NCI-H2029 (cell line): ENCODE data around the gene TMEM200A.
"Not testable (repeated sequence)": the region's sequence is repeated elsewhere in the genome, so short reads cannot be mapped to it uniquely, and the experiment has no call there.

ENCODE experiments used
- DNase-seq: peaks from one replicate; lab custom pipeline; 2025; lab: John Stamatoyannopoulos, UW

The TMEM200A gene

DNA sequence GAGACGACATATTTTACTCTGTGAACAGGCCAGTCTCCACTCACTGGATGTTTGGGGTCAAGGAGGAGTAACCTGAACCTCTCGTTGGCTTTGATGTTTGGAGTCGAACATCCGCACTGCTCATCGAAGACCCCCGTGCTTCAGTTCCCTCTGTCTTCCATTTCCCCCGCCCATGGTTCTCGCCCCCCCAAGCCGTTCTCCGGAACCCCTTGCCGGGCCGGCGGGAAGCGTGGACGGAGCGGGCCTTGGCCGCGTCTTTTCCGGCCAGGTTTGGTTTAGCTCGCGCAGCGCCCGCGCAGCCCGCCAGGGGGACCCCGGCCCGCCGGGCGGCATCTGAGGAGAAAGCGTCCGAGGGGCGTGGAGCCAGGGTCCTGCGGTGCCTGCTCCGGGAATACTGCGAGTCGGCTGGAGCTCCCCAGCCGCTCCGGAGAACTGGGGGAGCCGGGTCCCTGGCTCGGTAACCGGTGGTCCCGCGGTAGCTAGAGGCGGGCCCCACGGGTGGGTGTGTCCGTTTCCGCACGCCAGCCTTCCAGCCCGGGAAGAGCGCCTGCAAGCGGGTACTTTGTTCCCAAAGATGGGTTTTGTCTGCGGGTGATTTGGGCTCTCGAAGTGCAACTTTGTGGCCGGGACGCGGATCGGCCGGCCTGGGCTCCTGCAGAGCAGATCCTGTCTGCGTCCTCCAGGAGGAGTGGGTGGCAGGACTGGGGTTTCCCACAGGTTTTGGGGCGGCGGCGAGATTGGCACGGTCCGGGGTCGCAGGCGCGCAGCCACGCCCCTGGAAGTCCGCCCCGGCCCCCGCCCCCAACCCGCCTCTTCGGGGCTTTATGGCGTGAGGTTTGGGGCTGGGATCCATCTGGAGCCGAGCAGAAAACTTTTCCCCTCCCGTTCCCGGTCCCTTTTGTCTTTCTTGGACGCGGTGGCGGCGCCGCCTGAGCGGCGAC lies at the start of gene TMEM200A:
Gene TMEM200A (plus strand): TSS at position 852 of the 941 bp plus-strand sequence. CDS start 74,406 bp downstream, outside the sequence.
- DNase-seq = no peak

DNA sequence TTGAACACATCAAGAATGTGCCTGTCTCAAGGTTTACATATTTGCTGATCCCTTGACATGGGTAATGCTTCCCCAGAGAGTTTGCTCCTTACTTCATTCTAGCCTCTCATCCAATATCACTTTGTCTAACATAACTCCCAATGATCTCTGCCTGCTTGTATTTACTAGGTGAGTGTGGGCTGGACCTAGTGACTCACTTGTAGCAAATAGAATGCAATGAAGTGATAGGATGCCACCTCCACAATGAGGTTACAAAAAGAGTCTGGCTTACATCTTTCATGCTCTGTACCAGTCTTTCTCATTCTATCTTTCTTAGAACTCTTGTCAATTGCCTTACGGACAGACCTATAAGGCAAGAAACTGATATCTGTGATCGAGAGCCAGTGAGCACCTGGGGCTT lies 44.9 kb upstream of the TMEM200A start:
- no peak for DNase-seq

- no peak for DNase-seq
Measured at GRCh38 chr6:130322673-130323268, 43.0 kb upstream of the TMEM200A start.

DNA sequence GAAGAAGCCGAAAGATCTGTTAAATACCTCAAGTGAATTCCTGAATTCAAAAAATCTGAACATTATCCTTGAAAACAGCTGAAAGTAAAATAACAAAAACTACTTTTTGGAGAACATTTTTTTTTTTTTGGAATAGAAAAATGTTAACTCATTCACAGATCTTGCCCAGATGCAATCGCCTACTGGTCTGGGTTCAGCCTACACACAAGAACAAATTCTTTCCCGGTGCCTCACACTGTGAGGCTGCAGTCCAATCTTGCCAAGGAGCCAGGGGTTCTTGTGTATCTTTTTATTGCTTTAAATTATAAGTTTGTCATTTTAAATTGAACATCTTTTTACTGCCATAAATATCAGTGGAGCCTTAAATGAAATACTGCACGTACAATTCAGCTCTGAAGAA lies 41.2 kb upstream of the TMEM200A start:
- DNase-seq = no peak

DNA sequence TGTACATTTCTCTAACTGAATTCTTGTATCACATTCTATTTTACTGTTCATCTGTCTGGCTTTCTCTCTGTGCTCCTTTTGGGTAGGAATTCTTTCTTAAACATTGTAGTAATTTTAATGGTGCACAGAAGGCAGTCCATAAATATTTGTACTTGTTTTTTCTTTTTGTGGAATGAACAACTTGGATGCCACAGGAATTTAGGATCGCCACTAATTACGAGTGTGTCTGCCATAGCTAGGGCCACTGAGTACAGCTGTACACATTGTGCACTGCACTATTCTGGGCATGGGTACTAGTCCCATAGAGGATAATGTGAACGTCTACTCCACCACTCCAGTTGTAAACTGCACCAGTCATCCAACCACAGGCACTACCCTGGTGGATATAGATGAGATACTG lies 39.3 kb upstream of the TMEM200A start:
- no peak for DNase-seq

GRCh38 chr6:130337534-130337933 lies 28.3 kb upstream of the TMEM200A start:
- no peak for DNase-seq

- not testable (repeated sequence) for DNase-seq
Measured at GRCh38 chr6:130346324-130346723, 19.5 kb upstream of the TMEM200A start.

GRCh38 chr6:130354322-130354721 lies 11.5 kb upstream of the TMEM200A start:
- DNase-seq = no peak

GRCh38 chr6:130355572-130355971 lies 10.2 kb upstream of the TMEM200A start:
- DNase-seq = no peak

GRCh38 chr6:130357436-130357835 lies 8.4 kb upstream of the TMEM200A start:
- DNase-seq = no peak

DNA sequence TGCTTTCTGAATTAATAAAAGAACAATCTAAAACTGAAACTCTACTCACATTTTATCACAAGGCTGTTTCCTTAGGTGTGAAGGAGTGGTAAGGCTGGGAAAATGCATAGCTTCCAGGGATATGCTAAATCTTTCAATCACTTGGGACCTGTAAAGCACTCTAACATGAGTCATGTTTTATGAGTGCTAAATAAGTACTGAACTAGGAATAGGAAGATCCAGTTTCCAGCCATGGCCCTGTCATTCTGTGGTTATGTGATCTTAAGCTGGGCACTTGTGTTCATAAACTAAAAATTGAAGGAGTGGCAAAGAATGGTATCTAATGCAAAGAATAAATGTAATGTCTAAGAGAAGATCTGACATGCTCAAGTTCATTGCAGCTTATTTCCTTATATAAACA lies 6.1 kb upstream of the TMEM200A start:
- no peak for DNase-seq

- DNase-seq = no peak
Measured at GRCh38 chr6:130362128-130362527, 3.7 kb upstream of the TMEM200A start.

GRCh38 chr6:130364224-130364780 lies 1.5 kb upstream of the TMEM200A start:
- no peak for DNase-seq

DNA sequence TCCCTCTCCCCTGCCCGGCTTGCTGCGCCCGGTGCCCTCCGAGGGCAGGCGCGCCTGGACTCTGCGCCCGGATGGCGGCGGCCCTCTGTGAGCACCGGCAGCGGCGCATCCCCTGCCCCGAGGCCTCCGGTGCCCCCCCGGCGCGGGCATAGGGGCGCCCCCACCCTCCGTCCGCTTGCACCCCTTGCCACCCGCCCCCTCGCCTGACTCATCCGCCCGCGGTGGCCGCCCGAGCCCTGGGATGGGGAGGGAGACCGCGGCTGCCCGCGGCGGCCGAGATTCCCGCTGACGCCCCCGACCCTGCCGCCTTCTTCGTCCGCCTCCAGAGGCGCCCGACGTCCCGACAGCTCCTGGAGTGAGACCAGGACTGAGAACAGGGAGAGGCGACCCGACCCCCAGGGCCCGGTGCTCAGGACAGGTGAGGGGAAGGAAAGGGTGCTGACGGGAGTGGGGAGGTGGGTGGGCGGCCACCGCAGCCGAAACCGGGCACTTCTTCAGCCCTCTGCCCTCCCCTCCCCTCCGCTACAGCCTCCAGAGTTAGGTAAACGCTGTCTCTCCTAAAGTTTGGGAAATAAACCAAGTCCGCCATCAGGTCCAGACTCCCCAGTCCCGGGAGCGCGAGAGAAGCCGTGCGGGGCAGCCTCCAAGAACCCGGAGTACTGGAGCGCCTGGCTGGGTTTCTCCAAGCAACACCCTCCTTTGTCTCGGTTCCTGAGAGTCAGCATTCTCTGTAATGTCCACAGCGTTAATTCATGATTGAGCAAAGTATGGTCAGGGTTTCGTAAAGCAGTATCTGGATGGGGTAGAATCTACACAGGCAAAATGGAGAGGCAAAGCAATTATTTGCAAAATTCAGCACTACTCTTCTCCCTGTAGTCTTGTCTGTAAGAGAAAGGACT lies 539 bp downstream of the TMEM200A start:
- no peak for DNase-seq

DNA sequence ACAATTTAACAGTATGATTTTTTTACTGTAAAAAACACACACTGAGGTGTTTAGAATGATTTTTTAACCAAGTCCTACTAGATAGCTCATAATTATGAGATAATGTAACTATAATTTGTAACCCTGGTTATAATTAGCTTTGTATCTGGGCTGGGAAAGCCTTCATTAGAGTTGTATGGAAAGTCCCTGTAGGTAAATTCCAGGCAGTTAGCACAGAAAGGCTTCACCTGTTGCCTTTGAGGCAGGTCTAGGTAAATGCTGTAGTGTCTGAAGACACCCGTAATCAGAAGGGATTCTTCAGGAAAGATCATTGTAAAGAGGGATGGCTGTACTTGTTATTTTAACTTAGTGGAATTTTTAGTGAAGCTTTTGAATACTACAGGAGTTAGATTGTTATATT lies 1.9 kb downstream of the TMEM200A start:
- DNase-seq = no peak

DNA sequence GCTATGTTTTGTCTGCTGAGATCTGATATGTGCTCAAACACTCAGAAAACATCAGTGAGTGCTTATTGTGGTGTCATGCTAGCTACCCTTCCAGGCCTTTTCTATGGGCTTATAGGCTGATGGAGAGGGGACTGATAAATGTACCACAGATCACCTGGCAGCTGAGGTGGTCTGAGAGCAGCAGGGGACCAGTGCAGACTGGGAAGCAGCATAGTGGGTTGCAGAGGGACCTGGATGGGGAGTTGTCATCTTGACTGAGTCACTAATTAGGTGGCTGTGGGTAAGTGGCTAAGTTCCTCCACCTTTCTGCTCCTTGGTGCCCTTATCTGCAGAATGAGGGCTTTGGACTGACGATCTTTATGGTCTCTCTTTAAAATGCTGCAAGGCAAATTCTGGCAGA lies 2.8 kb downstream of the TMEM200A start:
- DNase-seq = no peak

GRCh38 chr6:130369831-130370230 lies 4.0 kb downstream of the TMEM200A start:
- no peak for DNase-seq

- DNase-seq = no peak
Measured at GRCh38 chr6:130371921-130372420, 6.2 kb downstream of the TMEM200A start.

- DNase-seq = no peak
Measured at GRCh38 chr6:130372786-130373185, 7.0 kb downstream of the TMEM200A start.

GRCh38 chr6:130373992-130374391 lies 8.2 kb downstream of the TMEM200A start:
- DNase-seq = no peak

- no peak for DNase-seq
Measured at GRCh38 chr6:130376936-130377335, 11.1 kb downstream of the TMEM200A start.

- DNase-seq = no peak
Measured at GRCh38 chr6:130377371-130377770, 11.6 kb downstream of the TMEM200A start.
